ENCODE data around the gene RARB. TPM values are rescaled to one million over a fixed set of nuclear protein-coding genes. Genes with fewer than 3 reads are reported as not detected.

RARB gene
- total RNA-seq, 1 donor from 2014 or later = not detected

DNA sequence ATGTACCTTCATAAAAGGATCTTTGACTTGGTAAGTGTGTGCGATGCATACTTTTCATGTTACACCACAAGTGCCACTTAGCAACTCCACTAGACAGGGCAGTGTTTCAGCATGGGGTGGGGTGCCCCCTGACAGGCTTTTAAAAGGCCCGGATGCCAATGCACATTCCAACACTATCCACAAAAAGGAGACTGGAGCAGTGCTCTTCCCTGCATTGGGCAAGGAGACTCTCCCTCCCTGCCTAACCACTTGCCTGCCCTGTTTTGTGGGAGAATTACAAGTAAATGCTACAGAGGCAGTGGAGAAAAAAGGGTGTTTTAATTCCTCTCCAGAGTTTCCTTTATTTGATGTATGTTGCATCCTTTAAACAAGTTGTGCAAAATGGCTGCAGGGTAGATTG lies 1.7 kb upstream of the RARB start:
- H3K27ac Mint-ChIP-seq = no peak overlapping the region

DNA sequence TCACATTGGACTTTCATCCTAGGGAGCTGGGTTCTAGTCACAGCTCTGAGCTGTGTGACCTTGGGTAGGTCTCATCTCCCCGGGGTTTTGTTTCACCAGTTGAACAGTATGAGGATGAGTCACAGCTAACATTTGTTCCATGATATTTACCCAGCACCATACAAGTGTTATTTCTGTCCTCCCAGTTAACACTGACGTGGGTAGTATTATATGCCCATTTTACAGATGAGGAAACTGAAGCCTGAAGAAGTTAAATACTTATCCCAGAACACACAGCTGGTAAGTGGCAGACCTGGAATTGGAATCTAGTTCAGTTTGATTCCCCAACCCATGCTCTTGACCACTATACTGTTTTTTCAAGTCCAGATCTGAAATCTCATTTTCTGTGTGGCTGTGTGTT lies 908 bp upstream of the RARB start:
- CTCF ChIA-PET = no interaction called here

More for the DNA sequence above, 1.7 kb upstream of the RARB start:
- Mint-ChIP-seq H3K9me3 (no peaks in the 10 kb centered on the region), H3K36me3 (ENCODE audit: low read depth) (no peaks in the 10 kb centered on the region), H3K4me3 (no peak overlapping the region), H3K27me3 (peaks cover 42% of the 10 kb centered on the region), H3K4me1 (no peaks in the 10 kb centered on the region)
- DNase-seq (no peak), ATAC-seq (ENCODE audit: low read depth) (no peak)
- TF ChIP-seq, protein P1, sequence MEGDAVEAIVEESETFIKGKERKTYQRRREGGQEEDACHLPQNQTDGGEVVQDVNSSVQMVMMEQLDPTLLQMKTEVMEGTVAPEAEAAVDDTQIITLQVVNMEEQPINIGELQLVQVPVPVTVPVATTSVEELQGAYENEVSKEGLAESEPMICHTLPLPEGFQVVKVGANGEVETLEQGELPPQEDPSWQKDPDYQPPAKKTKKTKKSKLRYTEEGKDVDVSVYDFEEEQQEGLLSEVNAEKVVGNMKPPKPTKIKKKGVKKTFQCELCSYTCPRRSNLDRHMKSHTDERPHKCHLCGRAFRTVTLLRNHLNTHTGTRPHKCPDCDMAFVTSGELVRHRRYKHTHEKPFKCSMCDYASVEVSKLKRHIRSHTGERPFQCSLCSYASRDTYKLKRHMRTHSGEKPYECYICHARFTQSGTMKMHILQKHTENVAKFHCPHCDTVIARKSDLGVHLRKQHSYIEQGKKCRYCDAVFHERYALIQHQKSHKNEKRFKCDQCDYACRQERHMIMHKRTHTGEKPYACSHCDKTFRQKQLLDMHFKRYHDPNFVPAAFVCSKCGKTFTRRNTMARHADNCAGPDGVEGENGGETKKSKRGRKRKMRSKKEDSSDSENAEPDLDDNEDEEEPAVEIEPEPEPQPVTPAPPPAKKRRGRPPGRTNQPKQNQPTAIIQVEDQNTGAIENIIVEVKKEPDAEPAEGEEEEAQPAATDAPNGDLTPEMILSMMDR (IDR thresholded peaks at IDR 0.05) = no peak
- POLR2A ChIA-PET = no interaction called here
- intact Hi-C loops (cut with micrococcal nuclease) = no loop called here
- CTCF ChIA-PET = no interaction called here

DNA sequence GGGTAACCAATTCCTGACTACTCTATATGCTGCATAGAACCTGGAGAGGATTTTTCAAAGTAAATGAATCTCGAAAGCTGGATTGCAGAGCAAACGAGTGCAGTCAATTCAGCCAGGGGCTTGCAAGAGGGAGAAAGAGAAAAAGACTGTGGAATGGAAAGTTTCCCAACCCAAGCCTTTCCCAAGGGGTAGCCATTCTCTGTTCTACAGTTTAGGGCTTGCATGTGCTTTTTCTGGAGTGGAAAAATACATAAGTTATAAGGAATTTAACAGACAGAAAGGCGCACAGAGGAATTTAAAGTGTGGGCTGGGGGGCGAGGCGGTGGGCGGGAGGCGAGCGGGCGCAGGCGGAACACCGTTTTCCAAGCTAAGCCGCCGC lies 511 bp upstream of the RARB start:
- TF ChIP-seq, protein P1 (IDR thresholded peaks at IDR 0.05) = no peak
- POLR2A ChIA-PET = no interaction called here
- ATAC-seq (ENCODE audit: low read depth) (no peak), DNase-seq (no peak)
- Mint-ChIP-seq H3K4me1 (no peaks in the 10 kb centered on the region), H3K4me3 (no peak overlapping the region), H3K9me3 (no peaks in the 10 kb centered on the region), H3K36me3 (ENCODE audit: low read depth) (no peaks in the 10 kb centered on the region), H3K27ac (no peak overlapping the region), H3K27me3 (peaks cover 47% of the 10 kb centered on the region)
- CTCF ChIA-PET = no interaction called here
- intact Hi-C loops (cut with micrococcal nuclease) = no loop called here

More for the DNA sequence above, 908 bp upstream of the RARB start:
- no peaks in the 10 kb centered on the region for H3K36me3 Mint-ChIP-seq (ENCODE audit: low read depth)
- POLR2A ChIA-PET = no interaction called here
- no peaks in the 10 kb centered on the region for H3K9me3 Mint-ChIP-seq
- intact Hi-C loops (cut with micrococcal nuclease) = no loop called here
- TF ChIP-seq, protein P1 (IDR thresholded peaks at IDR 0.05) = no peak
- H3K4me1 Mint-ChIP-seq = no peaks in the 10 kb centered on the region
- no peak overlapping the region for H3K4me3 Mint-ChIP-seq
- H3K27me3 Mint-ChIP-seq = peaks cover 47% of the 10 kb centered on the region
- ATAC-seq (ENCODE audit: low read depth) (no peak), DNase-seq (no peak)
- H3K27ac Mint-ChIP-seq = no peak overlapping the region

DNA sequence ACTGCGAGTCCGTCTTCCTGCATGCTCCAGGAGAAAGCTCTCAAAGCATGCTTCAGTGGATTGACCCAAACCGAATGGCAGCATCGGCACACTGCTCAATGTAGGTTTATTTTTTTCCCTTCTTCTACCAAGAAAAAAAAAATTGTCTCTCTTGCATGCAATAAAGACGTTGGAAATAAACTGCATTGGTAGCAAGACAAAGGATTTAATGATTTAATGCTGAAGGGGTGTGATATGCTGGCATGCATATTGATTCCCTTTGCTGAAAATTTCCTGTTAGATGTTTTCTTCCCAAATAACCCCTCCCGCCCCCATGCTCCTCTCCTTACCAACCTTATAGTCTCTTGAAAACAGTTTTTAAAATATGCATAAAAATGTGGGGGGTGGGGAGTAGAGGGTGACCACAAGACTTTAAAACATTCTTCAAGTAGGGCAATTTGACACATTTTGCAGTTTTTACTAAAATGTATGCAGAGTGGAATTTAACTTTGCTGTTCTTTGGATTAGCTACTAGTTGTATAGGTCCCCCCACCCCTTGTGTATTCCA lies 799 bp downstream of the RARB start:
- Mint-ChIP-seq H3K36me3 (ENCODE audit: low read depth) (no peaks in the 10 kb centered on the region), H3K9me3 (no peaks in the 10 kb centered on the region), H3K4me3 (no peak overlapping the region), H3K27ac (no peak overlapping the region), H3K27me3 (peaks cover 47% of the 10 kb centered on the region), H3K4me1 (no peaks in the 10 kb centered on the region)
- POLR2A ChIA-PET = no interaction called here
- no peak for DNase-seq
- CTCF ChIA-PET = no interaction called here
- ATAC-seq (ENCODE audit: low read depth) = no peak
- intact Hi-C loops (cut with micrococcal nuclease) = no loop called here
- TF ChIP-seq, protein P1 (IDR thresholded peaks at IDR 0.05) = no peak

DNA sequence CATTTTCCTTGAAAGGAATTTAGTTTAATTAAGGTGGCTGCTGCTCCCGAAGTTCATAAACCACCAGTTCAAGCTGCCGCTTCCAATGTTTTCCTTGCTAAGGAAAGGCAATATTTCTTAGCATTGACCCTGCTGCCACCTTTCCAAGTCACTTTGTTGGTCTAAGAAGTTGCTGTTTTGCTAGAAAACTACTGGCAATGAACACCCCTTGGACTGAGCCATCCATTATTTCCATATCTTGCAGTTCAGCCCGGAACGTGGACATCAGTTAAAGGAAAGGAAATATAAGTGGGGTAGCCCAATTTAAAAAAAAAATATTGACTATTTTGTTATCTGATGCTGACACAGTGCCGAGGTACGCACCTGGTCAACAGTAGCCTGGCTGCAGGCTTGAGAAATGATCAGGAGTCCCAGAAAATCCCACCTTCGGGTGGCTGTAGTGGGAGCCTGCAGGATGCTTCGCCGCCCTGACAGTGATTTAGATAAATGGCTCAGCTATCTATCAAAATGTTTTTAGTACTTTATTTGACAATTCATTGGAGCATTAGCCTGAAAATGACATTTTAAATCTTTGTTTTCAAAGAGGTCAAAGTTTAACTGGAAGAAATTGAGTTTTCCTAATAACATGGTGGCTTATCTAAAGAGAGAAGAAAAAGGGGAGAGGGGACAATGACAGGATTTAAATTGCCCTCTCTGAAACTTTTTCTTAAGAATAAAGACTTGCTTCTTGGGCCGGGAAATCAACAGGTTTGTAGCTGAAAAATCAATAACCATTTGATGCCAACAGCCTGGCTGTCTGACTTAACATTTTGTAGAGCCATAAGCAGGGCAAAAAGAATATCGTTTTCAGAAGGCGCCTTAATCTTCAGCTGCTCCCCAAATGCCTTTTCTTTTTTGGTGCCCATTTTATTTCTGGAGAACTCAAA lies 1.6 kb downstream of the RARB start:
- CTCF ChIA-PET = no interaction called here
- no peaks in the 10 kb centered on the region for H3K36me3 Mint-ChIP-seq (ENCODE audit: low read depth)
- intact Hi-C loops (cut with micrococcal nuclease) = no loop called here

More for the DNA sequence above, 1.6 kb downstream of the RARB start:
- Mint-ChIP-seq H3K27me3 (peaks cover 47% of the 10 kb centered on the region), H3K9me3 (no peaks in the 10 kb centered on the region), H3K4me1 (no peaks in the 10 kb centered on the region), H3K4me3 (no peak overlapping the region), H3K27ac (no peak overlapping the region)
- DNase-seq = no peak
- POLR2A ChIA-PET = no interaction called here
- TF ChIP-seq, protein P1 (IDR thresholded peaks at IDR 0.05) = no peak
- no peak for ATAC-seq (ENCODE audit: low read depth)
